HepG2 (cell line): ENCODE measurements around the gene MCFD2. TPM values are rescaled to one million over a fixed set of nuclear protein-coding genes. Genes with fewer than 3 reads are reported as not detected.
A peak's percentile ranks its signal among the peaks of the same experiment; 100 is the strongest.

Source experiments
- ATAC-seq: fragments of 200-7000 bp; cut with Tn5 transposase; 3 replicates; pipeline ENCODE4 v1.9.1; 2020; ENCODE audit warnings: mild to moderate bottlenecking, moderate library complexity
- BruUV-seq: library from RNA; stranded (reverse); fragments of 400-500 nt; replicated peaks from 2 replicates; lab custom pipeline; 2021; lab: Mats Ljungman, UMichigan
- CTCF ChIA-PET: fragments of 300-600 bp; formaldehyde crosslinking; extraction: SDS; loops from one replicate; lab custom pipeline; 2021; ENCODE audit warnings: low total read pairs, inconsistent platforms, low intra/inter-chr PET ratio; lab: Yijun Ruan, JAX
- POLR2A ChIA-PET: fragments of 350-600 bp; sonication (Branson Sonifier 250); formaldehyde crosslinking; loops from one replicate; lab custom pipeline; 2020; ENCODE audit warnings: antibody characterized with exemption, inconsistent platforms; lab: Yijun Ruan, JAX
- DNase-seq: peaks from one replicate; pipeline ENCODE4 v3.0.0-alpha.2; 2015; ENCODE audit warnings: low spot score
- FAIRE-seq: peaks from 3 replicates; lab custom pipeline; 2011; peaks lifted over from hg19 to GRCh38; lab: Jason Lieb, UNC
- H2AFZ ChIP-seq: one replicate; pipeline ENCODE4 v1.6.1; 2011; ENCODE audit warnings: low read length, inconsistent platforms
- H3K27ac ChIP-seq: fragments of 300-600 bp; 3 replicates; pipeline ENCODE4 v1.8.0; 2011; ENCODE audit warnings: mixed run types, mild to moderate bottlenecking, mixed read lengths, low read length, inconsistent platforms; ENCODE audit not compliant: insufficient read depth; ENCODE audit errors: extremely low read length
- H3K27me3 ChIP-seq, 2 experiments: fragments of 200-600 bp in 1 of 2; 2 replicates in 1 of 2; 3 replicates in 1 of 2; pipeline versions ENCODE4 v1.6.0 to v1.8.0; 2011; ENCODE audit warnings: low read length in 2 of 2, mild to moderate bottlenecking in 2 of 2, moderate library complexity in 2 of 2, inconsistent platforms in 1 of 2; ENCODE audit not compliant: insufficient read depth in 2 of 2, control insufficient read depth in 1 of 2
- H3K36me3 ChIP-seq, 2 experiments: fragments of 200-600 bp in 1 of 2; replicated peaks in 1 of 2; 2 replicates in 1 of 2; 3 replicates in 1 of 2; pipeline versions ENCODE4 v1.5.1 to v1.8.0; 2011; ENCODE audit warnings: low read length in 2 of 2, inconsistent platforms in 1 of 2; ENCODE audit not compliant: insufficient read depth in 2 of 2, control insufficient read depth in 1 of 2
- H3K4me1 ChIP-seq: 2 replicates; pipeline ENCODE4 v1.5.1; 2012; ENCODE audit warnings: low read length, inconsistent platforms; ENCODE audit not compliant: insufficient read depth
- H3K4me2 ChIP-seq: 2 replicates; pipeline ENCODE4 v1.6.0; 2011; ENCODE audit warnings: low read depth, low read length, inconsistent platforms
- H3K4me3 ChIP-seq, 3 experiments: fragments of 200-600 bp in 1 of 3; sonication (generic), shearing (Covaris generic) in 1 of 3; replicated peaks in 1 of 3; 2 replicates each; pipeline ENCODE4 v1.5.1; 2011 to 2016; ENCODE audit warnings: low read length in 3 of 3, inconsistent platforms in 2 of 3, low read depth in 2 of 3, mild to moderate bottlenecking in 2 of 3, control low read depth in 1 of 3, mixed read lengths in 1 of 3; ENCODE audit not compliant: insufficient read depth in 1 of 3
- H3K79me2 ChIP-seq: one replicate; pipeline ENCODE4 v1.6.1; 2011; ENCODE audit warnings: low read length, inconsistent platforms; ENCODE audit not compliant: insufficient read depth
- H3K9ac ChIP-seq: 2 replicates; pipeline ENCODE4 v1.6.0; 2011; ENCODE audit warnings: mild to moderate bottlenecking, low read depth, low read length, inconsistent platforms; ENCODE audit not compliant: insufficient read depth
- H3K9me3 ChIP-seq: 2 replicates; pipeline ENCODE4 v1.5.1; 2012; ENCODE audit warnings: mild to moderate bottlenecking, low read length
- H4K20me1 ChIP-seq: 2 replicates; pipeline ENCODE4 v1.6.0; 2011; ENCODE audit warnings: inconsistent platforms, mild to moderate bottlenecking, low read length, moderate library complexity; ENCODE audit not compliant: insufficient read depth
- BORCS8-MEF2B ChIP-seq: sonication (generic); formaldehyde crosslinking; IDR thresholded peaks from 2 replicates; pipeline ENCODE4 v1.8.0; 2022; ENCODE audit warnings: mild to moderate bottlenecking, missing genetic modification reagents
- CHCHD3 ChIP-seq: sonication (generic); formaldehyde crosslinking; IDR thresholded peaks from 2 replicates; pipeline ENCODE4 v1.8.0; 2022; ENCODE audit warnings: mild to moderate bottlenecking, missing genetic modification reagents, moderate library complexity
- POGZ ChIP-seq: sonication (generic); formaldehyde crosslinking; IDR thresholded peaks from 2 replicates; pipeline ENCODE4 v1.4.0; 2020; ENCODE audit warnings: mild to moderate bottlenecking, missing genetic modification reagents
- RAD21 ChIP-seq: fragments of 450-650 bp; formaldehyde crosslinking; IDR thresholded peaks from 2 replicates; pipeline ENCODE4 v1.5.0; 2020; ENCODE audit warnings: mild to moderate bottlenecking
- REL ChIP-seq: sonication (generic); formaldehyde crosslinking; conservative IDR thresholded peaks from 2 replicates; pipeline ENCODE4 v1.8.0; 2022; ENCODE audit warnings: mild to moderate bottlenecking, missing genetic modification reagents, moderate library complexity
- RXRA ChIP-seq: sonication (generic); formaldehyde crosslinking; IDR thresholded peaks from 2 replicates; pipeline ENCODE4 v1.5.1; 2020; ENCODE audit warnings: missing genetic modification reagents
- SYNCRIP ChIP-seq: fragments of 200-400 bp; formaldehyde crosslinking; IDR thresholded peaks from 2 replicates; pipeline ENCODE4 v1.6.1; 2018; ENCODE audit warnings: mild to moderate bottlenecking, low read depth, low read length; ENCODE audit not compliant: insufficient read depth
- XRCC5 ChIP-seq: fragments of 200-400 bp; formaldehyde crosslinking; optimal IDR thresholded peaks from 2 replicates; pipeline ENCODE3; 2017; ENCODE audit warnings: mild to moderate bottlenecking, low read length
- ZFX ChIP-seq: sonication (generic); formaldehyde crosslinking; IDR thresholded peaks from 2 replicates; pipeline ENCODE4 v1.4.0; 2020; ENCODE audit warnings: mild to moderate bottlenecking, low read depth, missing genetic modification reagents, moderate library complexity
- ZNF230 ChIP-seq: sonication (generic); formaldehyde crosslinking; IDR thresholded peaks from 2 replicates; pipeline ENCODE4 v1.4.0; 2020; ENCODE audit warnings: mild to moderate bottlenecking, missing genetic modification reagents
- ZNF280B ChIP-seq: sonication (generic); formaldehyde crosslinking; IDR thresholded peaks from 2 replicates; pipeline ENCODE4 v1.5.0; 2020; ENCODE audit warnings: missing genetic modification reagents, mild to moderate bottlenecking, borderline replicate concordance
- ZNF546 ChIP-seq: sonication (generic); formaldehyde crosslinking; conservative IDR thresholded peaks from 2 replicates; pipeline ENCODE4 v1.8.1; 2023; ENCODE audit warnings: mild to moderate bottlenecking, missing genetic modification reagents
- ZNF687 ChIP-seq: sonication (generic); formaldehyde crosslinking; IDR thresholded peaks from 2 replicates; pipeline ENCODE4 v1.5.1; 2020; ENCODE audit warnings: mild to moderate bottlenecking, missing genetic modification reagents, moderate library complexity
- ZNF841 ChIP-seq: sonication (generic); formaldehyde crosslinking; IDR thresholded peaks from 2 replicates; pipeline ENCODE4 v1.8.1; 2023; ENCODE audit warnings: missing genetic modification reagents, borderline replicate concordance
- WGBS: methylation state at CpG from one replicate; pipeline ENCODE4 v1.1.6; 2017; ENCODE audit warnings: low lambda C conversion rate; 5-methylcytosine and 5-hydroxymethylcytosine counted together
- in situ Hi-C: cut with HindIII; loops from 2 replicates; pipeline ENCODE4 v1.10.0; 2017; ENCODE audit warnings: low pct_unique_long_range_greater_than_20kb; ENCODE audit not compliant: extremely low pct_ligation_motif_present
- intact Hi-C: fragments of 100-400 bp; cut with micrococcal nuclease; formaldehyde crosslinking; loops from one replicate; pipeline ENCODE4 v1.10.0; 2022; ENCODE audit not compliant: unreplicated experiment
- polyA plus RNA-seq, 8 experiments: library from polyadenylated mRNA; depleted of rRNA in 3 of 8; stranded (reverse) in 7 of 8; unstranded in 1 of 8; fragments of >200 nt; fragmentation: Illumina TruSeq in 4 of 8; extraction: Trizol in 4 of 8; gene quantifications; 2 replicates each; pipeline versions ENCODE4 v1.2.1 to v1.2.3, GENCODE V29; 2011 to 2016; ENCODE audit warnings: low read depth in 4 of 8, missing spikeins in 1 of 8, mixed read lengths in 1 of 8; ENCODE audit not compliant: insufficient read depth in 1 of 8
- total RNA-seq, 5 experiments: library from RNA; depleted of rRNA; stranded (reverse); fragments of >200 nt; fragmentation: Illumina TruSeq; extraction: Trizol; gene quantifications; 2 replicates each; pipeline ENCODE4 v1.2.3, GENCODE V29; 2016; ENCODE audit warnings: low read depth in 1 of 5
- TF ChIP-seq, protein P1 (sequence below): sonication (generic); formaldehyde crosslinking; IDR thresholded peaks from 2 replicates; pipeline ENCODE4 v1.5.0; 2020; ENCODE audit warnings: mild to moderate bottlenecking, missing genetic modification reagents, borderline replicate concordance

The MCFD2 gene
- total and polyA plus RNA-seq, 2 of the 13 experiments (the other 11 are each of a cell fraction or from before 2014, with no cell fraction given), result 183 to 232 TPM

GRCh38 chr2:46878886-46879285 lies 36.7 kb downstream of the MCFD2 start:
- Histone ChIP-seq H3K36me3 (no peaks in the 10 kb centered on the region), H3K9ac (no peak overlapping the region), H3K79me2 (no peaks in the 10 kb centered on the region), H3K4me3 (no peak overlapping the region), H3K9me3 (no peaks in the 10 kb centered on the region), H3K27ac (no peak overlapping the region), H3K4me2 (no peak overlapping the region), H4K20me1 (no peaks in the 10 kb centered on the region), H2AFZ (no peak overlapping the region), H3K4me1 (peaks cover 44% of the 10 kb centered on the region), H3K27me3 (peaks cover 7 to 26% of the 10 kb centered on the region in 2 experiments; a peak in 2 of 5 replicates)
- 6% methylated on average over 8 of the region's 8 CpGs for WGBS
- ATAC-seq (peak; percentile 77), FAIRE-seq (no peak), DNase-seq (peak; percentile 43)
- intact Hi-C loops (no loop called here), in situ Hi-C loops (no loop called here)
- CTCF ChIA-PET, result no interaction called here
- POLR2A ChIA-PET, result no interaction called here
- BruUV-seq, result no TSS peak
- TF ChIP-seq ZNF841 (CRISPR knock-in tag) (no peak), RXRA (CRISPR knock-in tag) (0 out of 2 replicates have a peak, but pooled peaks have one; percentile 17), ZNF687 (CRISPR knock-in tag) (peak; percentile 36), ZNF280B (CRISPR knock-in tag) (peak; percentile 51; the same call in 1 of the 2 replicates), SYNCRIP (no peak), ZNF546 (no peak), RAD21 (peak; percentile 40; the same call in 1 of the 2 replicates), POGZ (CRISPR knock-in tag) (no peak), REL (CRISPR knock-in tag) (0 out of 2 replicates have a peak, but pooled peaks have one; percentile 13), CHCHD3 (CRISPR knock-in tag) (0 out of 2 replicates have a peak, but pooled peaks have one; percentile 3), ZFX (0 out of 2 replicates have a peak, but pooled peaks have one; percentile 28), ZNF230 (CRISPR knock-in tag) (0 out of 2 replicates have a peak, but pooled peaks have one; percentile 21), BORCS8-MEF2B (CRISPR knock-in tag) (peak; percentile 37; the same call in 1 of the 2 replicates), XRCC5 (peak; percentile 25)
- TF ChIP-seq, protein P1, sequence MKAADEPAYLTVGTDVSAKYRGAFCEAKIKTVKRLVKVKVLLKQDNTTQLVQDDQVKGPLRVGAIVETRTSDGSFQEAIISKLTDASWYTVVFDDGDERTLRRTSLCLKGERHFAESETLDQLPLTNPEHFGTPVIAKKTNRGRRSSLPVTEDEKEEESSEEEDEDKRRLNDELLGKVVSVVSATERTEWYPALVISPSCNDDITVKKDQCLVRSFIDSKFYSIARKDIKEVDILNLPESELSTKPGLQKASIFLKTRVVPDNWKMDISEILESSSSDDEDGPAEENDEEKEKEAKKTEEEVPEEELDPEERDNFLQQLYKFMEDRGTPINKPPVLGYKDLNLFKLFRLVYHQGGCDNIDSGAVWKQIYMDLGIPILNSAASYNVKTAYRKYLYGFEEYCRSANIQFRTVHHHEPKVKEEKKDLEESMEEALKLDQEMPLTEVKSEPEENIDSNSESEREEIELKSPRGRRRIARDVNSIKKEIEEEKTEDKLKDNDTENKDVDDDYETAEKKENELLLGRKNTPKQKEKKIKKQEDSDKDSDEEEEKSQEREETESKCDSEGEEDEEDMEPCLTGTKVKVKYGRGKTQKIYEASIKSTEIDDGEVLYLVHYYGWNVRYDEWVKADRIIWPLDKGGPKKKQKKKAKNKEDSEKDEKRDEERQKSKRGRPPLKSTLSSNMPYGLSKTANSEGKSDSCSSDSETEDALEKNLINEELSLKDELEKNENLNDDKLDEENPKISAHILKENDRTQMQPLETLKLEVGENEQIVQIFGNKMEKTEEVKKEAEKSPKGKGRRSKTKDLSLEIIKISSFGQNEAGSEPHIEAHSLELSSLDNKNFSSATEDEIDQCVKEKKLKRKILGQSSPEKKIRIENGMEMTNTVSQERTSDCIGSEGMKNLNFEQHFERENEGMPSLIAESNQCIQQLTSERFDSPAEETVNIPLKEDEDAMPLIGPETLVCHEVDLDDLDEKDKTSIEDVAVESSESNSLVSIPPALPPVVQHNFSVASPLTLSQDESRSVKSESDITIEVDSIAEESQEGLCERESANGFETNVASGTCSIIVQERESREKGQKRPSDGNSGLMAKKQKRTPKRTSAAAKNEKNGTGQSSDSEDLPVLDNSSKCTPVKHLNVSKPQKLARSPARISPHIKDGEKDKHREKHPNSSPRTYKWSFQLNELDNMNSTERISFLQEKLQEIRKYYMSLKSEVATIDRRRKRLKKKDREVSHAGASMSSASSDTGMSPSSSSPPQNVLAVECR (CRISPR knock-in tag), result 0 out of 2 replicates have a peak, but pooled peaks have one; percentile 1
